Measurements from ENCODE around the gene PTK6.
"Not testable (repeated sequence)": the region's sequence is repeated elsewhere in the genome, so short reads cannot be mapped to it uniquely, and the experiment has no call there.

Gene PTK6

DNA sequence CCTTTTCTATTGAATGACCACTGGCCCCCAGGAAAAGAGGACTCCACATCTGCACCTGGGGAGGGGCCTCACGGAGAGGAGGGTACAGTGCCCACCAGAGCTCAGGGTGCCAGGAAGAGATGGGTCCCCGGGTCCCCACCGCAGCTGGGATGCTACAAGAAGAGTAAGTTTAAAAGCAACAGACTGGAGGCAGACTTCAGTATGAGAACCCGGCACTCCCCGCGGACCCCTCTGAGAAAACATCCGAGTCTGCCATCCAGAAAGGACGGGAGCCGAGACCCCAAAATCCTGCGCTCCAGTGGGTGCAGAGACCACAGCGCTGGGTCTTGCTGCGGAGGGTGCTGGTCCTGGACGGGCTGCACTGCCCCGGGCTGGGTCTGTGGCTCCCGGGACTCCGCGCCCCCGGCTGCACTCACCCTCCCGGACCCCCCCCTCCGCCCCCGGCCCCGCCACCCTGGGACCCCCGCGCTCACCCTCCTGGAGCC is 36.5 kb upstream of the PTK6 start:
- Mint-ChIP-seq H3K4me1 (ENCODE audit: low read depth in 2 of 2) (peaks cover 6 to 11% of the 10 kb centered on the region in 2 donors), H3K27ac (peak overlapping the region; percentile 83 to 89), H3K36me3 (ENCODE audit: insufficient read depth) (peaks cover 6% of the 10 kb centered on the region), H3K4me3 (peak overlapping the region; percentile 81 to 82), H3K9me3 (no peaks in the 10 kb centered on the region), H3K27me3 (no peaks in the 10 kb centered on the region)
- DNase-seq (no peak), ATAC-seq (replicated peaks) (peak; percentile 31)

- peaks cover 8 to 15% of the 10 kb centered on the region in 2 donors for H3K4me1 Mint-ChIP-seq (ENCODE audit: low read depth in 2 of 2)
- H3K27me3 Mint-ChIP-seq = no peaks in the 10 kb centered on the region
- no peak for DNase-seq
- H3K27ac Mint-ChIP-seq = peak overlapping the region; percentile 83 to 89
- no peaks in the 10 kb centered on the region for H3K9me3 Mint-ChIP-seq
- no peak for ATAC-seq (replicated peaks)
- peak overlapping the region; percentile 81 to 82 for H3K4me3 Mint-ChIP-seq
- H3K36me3 Mint-ChIP-seq (ENCODE audit: insufficient read depth) = peaks cover 10% of the 10 kb centered on the region
Measured at GRCh38 chr20:63572788-63573646, 35.8 kb upstream of the PTK6 start.

DNA sequence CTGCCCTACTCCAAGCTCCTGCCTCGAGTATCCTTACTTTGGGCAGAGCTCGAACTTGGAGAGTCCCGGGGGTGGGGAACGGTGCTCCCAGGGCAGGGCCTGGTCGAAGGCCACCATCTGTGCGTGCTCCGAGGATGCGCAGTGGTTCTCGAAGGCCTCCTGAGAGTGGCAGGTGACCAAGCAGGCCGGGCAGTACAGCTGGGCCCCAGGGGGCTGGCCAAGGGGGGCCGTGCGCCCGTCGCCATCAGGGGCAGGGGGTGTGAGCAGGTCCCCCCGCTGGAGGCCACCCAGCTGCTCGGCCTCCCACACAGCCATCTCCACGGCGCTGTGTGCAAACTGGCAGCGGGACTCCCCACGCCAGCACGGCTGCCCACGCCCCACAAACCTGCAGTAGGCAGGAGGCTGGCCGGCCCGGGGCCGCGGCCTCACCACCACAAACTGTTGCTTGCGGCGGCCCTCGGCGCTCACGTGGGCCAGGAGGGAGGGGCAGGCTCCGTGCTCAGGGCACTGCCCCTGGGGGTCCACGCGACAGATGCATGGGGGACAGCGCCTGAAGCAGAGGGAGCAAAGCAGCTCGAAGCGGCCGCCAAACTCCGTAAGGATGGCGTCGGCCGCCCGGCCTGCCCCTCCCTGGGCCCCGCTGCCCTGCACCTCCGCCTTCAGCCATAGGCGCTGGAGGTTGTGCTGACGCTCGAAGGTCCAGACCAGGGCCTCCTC is 35.1 kb upstream of the PTK6 start:
- no peak for DNase-seq
- peak overlapping the region in 1 of 2 donors; percentile 10 for H3K4me3 Mint-ChIP-seq
- no peaks in the 10 kb centered on the region for H3K9me3 Mint-ChIP-seq
- H3K27ac Mint-ChIP-seq = no peak overlapping the region
- H3K27me3 Mint-ChIP-seq = no peaks in the 10 kb centered on the region
- no peak for ATAC-seq (replicated peaks)
- peaks cover 12 to 22% of the 10 kb centered on the region in 2 donors for H3K4me1 Mint-ChIP-seq (ENCODE audit: low read depth in 2 of 2)
- peaks cover 18% of the 10 kb centered on the region for H3K36me3 Mint-ChIP-seq (ENCODE audit: insufficient read depth)

- H3K27me3 Mint-ChIP-seq = not testable (repeated sequence)
- peaks cover 12 to 22% of the 10 kb centered on the region in 2 donors for H3K4me1 Mint-ChIP-seq (ENCODE audit: low read depth in 2 of 2)
Measured at GRCh38 chr20:63571087-63571478, 33.9 kb upstream of the PTK6 start.

DNA sequence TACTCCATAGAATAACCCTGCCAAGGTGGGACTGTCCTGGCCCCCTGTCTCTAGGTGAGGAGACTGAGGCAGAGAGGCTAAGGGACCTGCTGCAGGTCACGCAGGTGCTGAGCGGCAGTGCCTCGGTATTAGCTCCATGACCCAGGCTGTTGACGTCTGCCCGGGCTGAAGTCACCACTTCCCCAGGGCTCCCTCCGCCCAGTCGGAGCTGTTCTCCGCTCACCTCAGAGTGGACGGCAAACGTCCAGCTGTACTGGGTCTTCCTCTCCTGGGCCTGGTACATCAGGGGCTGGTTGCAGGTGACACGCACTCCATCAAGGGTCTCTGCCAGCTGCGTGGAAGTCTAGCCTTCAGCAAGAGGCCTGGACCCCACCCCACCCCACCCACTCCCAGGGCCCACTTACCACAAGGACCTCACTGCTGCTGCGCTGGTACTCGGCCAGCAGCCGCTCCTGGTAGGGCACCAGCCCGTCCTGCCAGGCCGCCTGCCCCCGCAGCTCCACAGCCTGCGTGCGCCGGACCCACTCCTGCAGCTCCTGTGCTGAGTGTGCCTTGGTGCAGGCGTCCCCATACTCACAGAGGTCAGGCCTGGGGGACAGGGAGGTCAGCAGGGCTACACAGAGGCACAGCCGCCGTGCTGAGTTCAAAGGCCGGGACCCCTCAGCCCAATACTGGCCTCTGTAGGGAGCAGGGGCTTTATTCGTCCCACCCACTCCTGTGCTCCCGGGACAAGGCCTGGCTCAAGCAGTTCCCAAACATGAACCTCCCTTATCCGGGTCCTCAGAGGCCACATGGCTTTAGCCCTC is 33.3 kb upstream of the PTK6 start:
- no peaks in the 10 kb centered on the region for H3K27me3 Mint-ChIP-seq
- ATAC-seq (replicated peaks) (no peak), DNase-seq (no peak)
- H3K36me3 Mint-ChIP-seq (ENCODE audit: insufficient read depth) = peaks cover 24% of the 10 kb centered on the region
- H3K9me3 Mint-ChIP-seq = no peaks in the 10 kb centered on the region
- H3K27ac Mint-ChIP-seq = no peak overlapping the region
- H3K4me1 Mint-ChIP-seq (ENCODE audit: low read depth in 2 of 2) = peaks cover 12 to 22% of the 10 kb centered on the region in 2 donors
- peak overlapping the region in 1 of 2 donors; percentile 86 for H3K4me3 Mint-ChIP-seq

More at GRCh38 chr20:63571087-63571478, 33.9 kb upstream of the PTK6 start:
- ATAC-seq (replicated peaks); H3K4me3 Mint-ChIP-seq; H3K9me3 Mint-ChIP-seq; DNase-seq; H3K27ac Mint-ChIP-seq: not testable (repeated sequence)
- H3K36me3 Mint-ChIP-seq (ENCODE audit: insufficient read depth) = peaks cover 24% of the 10 kb centered on the region

DNA sequence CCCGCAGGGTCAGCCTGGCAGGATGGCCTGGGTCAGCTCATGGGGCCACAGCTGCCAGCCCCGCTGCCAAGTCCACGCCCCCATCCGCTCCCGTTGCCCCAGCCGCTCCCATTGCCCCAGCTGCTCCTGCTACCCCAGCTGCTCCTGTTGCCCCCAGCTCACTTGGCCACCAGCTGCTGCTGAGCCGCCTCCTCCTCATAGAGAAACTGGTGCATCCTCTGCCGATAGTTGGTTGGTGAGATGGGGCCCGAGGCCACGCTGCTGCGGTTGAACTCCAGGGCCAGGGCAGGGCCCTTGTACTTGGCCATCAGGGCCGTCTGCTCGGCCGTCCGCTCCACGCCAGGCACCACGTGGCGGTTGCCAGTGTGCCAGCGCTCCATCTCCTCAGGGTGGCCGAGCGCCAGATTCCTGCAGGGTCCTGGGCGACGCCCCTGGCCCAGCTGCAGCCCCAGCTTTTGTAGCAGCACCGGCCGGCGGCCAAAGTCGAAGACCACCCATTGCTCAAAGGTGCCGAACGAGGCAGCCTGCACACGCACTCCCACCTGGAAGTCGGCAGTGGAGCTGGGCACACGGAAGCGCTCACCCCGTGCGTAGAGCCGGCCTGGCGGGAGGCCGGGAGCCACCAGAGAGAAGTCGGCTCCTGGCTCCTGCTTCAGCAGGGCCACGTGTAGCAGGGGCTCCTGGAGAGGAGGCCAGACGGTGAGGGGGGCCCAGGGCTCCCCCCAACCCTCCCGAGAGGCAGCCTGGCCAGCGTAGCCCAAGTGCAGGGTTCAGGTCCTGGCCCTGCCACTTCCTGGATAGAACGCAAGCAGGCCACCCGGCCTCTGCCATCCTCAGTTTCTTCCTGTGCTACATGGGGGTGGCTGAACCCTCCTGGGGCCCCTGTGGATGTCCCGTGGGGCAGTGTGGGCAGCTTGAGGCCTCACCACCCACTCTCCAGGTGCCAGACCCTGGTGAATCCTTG is 32.1 kb upstream of the PTK6 start:
- Mint-ChIP-seq H3K27ac (no peak overlapping the region), H3K4me3 (peak overlapping the region; percentile 78 to 86), H3K4me1 (ENCODE audit: low read depth in 2 of 2) (peaks cover 12 to 22% of the 10 kb centered on the region in 2 donors), H3K36me3 (ENCODE audit: insufficient read depth) (peaks cover 24% of the 10 kb centered on the region), H3K9me3 (no peaks in the 10 kb centered on the region), H3K27me3 (no peaks in the 10 kb centered on the region)
- ATAC-seq (replicated peaks) = no peak
- DNase-seq = no peak

DNA sequence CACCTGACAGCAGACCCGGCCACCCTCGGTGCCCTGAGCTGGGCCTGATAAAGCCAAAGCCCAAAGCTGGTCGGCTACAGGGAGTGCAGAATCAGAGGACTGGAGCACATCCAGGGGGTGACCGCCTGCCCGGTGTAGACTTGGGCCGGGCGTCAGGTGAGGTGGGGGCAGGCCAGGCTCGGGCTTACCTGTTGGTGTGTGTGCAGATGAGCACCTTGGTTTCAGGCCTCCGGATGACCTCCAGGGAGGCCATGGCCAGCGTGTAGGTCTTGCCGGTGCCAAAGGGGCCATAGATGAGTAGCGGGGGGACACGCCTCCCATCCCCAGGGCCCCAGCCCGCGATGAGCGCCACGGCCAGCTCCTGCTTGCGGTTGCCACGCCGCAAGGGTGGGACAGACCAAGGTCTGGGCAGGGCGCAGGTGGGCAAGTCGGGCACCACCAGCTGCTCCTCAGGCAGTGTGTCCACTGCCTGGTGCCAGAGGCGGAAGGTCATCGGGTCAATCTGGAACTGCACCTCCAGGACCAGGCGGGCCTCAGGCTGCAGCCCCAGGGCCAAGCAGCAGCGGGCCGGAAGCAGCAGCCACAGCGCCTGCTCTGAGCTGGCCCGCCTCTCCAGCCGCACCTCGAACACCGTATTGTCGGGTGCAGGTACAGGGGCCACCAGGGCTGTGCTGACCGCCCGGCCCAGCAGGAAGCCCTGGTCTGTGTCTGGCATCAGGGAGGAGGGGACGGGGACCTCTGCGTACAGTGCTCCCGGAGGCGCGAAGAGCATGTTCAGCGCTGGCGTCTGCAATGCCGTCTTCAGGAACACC is 31.2 kb upstream of the PTK6 start:
- peaks cover 24% of the 10 kb centered on the region for H3K36me3 Mint-ChIP-seq (ENCODE audit: insufficient read depth)
- H3K4me3 Mint-ChIP-seq = peak overlapping the region; percentile 78 to 86
- H3K4me1 Mint-ChIP-seq (ENCODE audit: low read depth in 2 of 2) = peaks cover 12 to 20% of the 10 kb centered on the region in 2 donors
- no peaks in the 10 kb centered on the region for H3K9me3 Mint-ChIP-seq
- H3K27ac Mint-ChIP-seq = peak overlapping the region; percentile 52 to 84
- no peaks in the 10 kb centered on the region for H3K27me3 Mint-ChIP-seq
- DNase-seq (no peak), ATAC-seq (replicated peaks) (peak; percentile 17)

DNA sequence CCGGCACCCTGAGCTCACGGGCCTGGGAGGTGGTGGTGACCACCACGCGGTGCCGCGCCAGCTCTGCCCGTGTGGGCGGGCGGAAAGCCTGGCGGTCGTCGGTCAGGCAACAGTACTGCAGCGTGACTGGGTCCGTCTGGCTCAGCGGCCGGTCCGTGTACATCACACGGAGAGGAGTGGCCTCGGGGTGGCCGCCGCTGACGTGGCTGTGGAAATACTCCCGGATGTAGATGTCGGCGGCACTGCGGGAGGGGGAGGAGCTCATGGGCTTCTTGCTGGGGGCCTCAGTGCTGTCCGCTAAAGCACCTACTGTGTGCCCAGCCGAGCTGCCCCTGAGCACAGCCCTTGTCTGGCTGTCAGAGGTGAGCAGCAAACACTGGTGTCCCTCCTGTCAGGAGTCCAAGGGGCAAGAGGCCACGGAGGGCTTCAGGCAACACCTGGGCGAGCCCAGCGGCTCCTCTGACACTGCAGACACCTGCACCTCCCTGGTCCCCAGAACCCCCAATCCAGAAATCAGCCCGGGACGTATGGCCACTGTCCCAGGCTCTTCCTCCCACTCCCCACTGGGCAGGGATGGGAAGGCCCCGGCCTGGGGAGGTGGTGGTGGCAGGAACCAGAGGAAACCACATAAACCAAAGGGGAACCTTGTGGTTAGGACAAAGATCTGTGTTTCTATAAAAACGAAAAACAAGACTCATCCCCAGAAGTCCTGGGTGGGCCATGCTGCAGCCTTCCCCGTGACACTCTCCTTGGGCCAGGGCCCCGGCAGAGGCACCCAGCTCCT is 30.4 kb upstream of the PTK6 start:
- Mint-ChIP-seq H3K9me3 (no peaks in the 10 kb centered on the region), H3K27me3 (no peaks in the 10 kb centered on the region), H3K4me3 (peak overlapping the region; percentile 78 to 86), H3K27ac (peak overlapping the region; percentile 52 to 84), H3K4me1 (ENCODE audit: low read depth in 2 of 2) (peaks cover 12 to 20% of the 10 kb centered on the region in 2 donors), H3K36me3 (ENCODE audit: insufficient read depth) (peaks cover 24% of the 10 kb centered on the region)
- peak; percentile 47 to 53 (median 49) for DNase-seq
- peak; percentile 71 for ATAC-seq (replicated peaks)

- Mint-ChIP-seq H3K9me3 (no peaks in the 10 kb centered on the region), H3K27me3 (no peaks in the 10 kb centered on the region), H3K4me1 (ENCODE audit: low read depth in 2 of 2) (peaks cover 12 to 20% of the 10 kb centered on the region in 2 donors), H3K36me3 (ENCODE audit: insufficient read depth) (peaks cover 24% of the 10 kb centered on the region), H3K4me3 (peak overlapping the region; percentile 78 to 86), H3K27ac (peak overlapping the region; percentile 52 to 84)
- DNase-seq (no peak), ATAC-seq (replicated peaks) (peak; percentile 43)
Measured at GRCh38 chr20:63567136-63567385, 29.9 kb upstream of the PTK6 start.

DNA sequence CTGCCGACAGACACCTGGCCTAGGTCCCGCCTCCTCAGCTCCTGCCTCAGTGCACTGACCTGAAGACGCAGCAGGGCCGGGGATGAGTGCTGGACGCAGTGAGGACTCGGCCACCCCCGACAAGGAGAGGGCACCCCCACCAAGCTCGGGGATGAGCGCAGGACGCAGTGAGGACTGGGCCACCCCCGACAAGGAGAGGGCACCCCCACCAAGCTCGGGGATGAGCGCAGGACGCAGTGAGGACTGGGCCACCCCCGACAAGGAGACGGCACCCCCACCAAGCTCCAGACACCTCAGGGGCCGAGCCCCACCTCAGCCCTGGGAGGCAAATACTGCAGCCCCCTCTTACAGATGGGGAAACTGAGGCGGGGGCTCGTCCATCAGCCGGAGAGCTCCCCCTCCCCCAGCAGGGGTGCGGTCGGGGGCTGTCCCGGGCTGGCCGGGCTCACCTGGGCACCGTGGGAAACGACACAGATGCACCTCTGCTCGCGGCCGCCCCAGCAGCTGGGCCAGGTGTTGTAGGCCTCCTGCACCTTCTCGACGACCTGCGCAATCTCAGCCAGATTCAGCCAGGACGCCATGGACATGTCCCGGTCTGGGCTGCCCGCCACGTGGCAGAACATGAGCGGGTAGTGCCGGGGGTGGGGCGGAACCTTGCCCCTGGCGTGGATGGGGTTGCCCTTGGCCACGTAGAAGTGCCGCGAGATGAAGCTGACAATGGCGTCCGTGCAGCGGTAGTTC is 29.4 kb upstream of the PTK6 start:
- Mint-ChIP-seq H3K36me3 (ENCODE audit: insufficient read depth) (peaks cover 24% of the 10 kb centered on the region), H3K9me3 (no peaks in the 10 kb centered on the region), H3K4me1 (ENCODE audit: low read depth in 2 of 2) (peaks cover 12 to 20% of the 10 kb centered on the region in 2 donors), H3K4me3 (peak overlapping the region; percentile 78 to 86), H3K27ac (peak overlapping the region in 1 of 2 donors; percentile 84), H3K27me3 (no peaks in the 10 kb centered on the region)
- DNase-seq (no peak), ATAC-seq (replicated peaks) (no peak)
